Hepatocyte (in vitro differentiated cells): Measurements from ENCODE around the gene ZMIZ1.

Source experiments
- EZH2 ChIP-seq: fragments of 200-600 bp; sonication (generic); IDR thresholded peaks from 2 replicates; pipeline ENCODE4 v1.6.1; 2016; ENCODE audit warnings: antibody characterized with exemption, mild to moderate bottlenecking, borderline replicate concordance
- EZH2phosphoT487 ChIP-seq: fragments of 200-600 bp; sonication (generic); IDR thresholded peaks from one replicate; pipeline ENCODE4 v1.6.1; 2018; ENCODE audit warnings: antibody characterized with exemption, mild to moderate bottlenecking, low read depth, moderate library complexity; ENCODE audit not compliant: unreplicated experiment, severe bottlenecking
- TF ChIP-seq, protein P1 (sequence below): fragments of 200-600 bp; sonication (generic); IDR thresholded peaks from 2 replicates; pipeline ENCODE4 v1.5.1; 2016; ENCODE audit warnings: antibody characterized with exemption, mild to moderate bottlenecking; ENCODE audit not compliant: poor library complexity

DNA sequence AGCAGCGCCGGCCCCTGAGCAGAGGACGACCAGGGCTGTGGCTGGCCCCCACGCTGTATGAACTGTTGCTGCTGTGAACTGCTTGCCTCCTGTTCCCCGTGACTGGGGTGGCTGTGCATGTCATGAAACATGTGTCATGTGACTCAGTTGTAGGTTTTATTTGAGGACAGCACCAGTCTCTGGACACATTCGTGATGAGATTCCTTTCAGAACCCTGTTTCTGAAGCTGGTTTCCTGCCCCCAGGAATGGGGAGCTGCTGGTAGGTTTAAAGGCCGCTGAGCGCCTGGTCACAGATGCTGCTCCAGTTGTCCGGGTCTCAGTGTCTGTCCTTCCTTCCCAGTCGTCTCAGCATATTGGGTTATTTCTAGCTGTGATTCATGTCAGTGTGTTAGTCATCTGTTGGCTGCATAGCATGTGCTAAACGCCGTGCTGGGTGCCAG, 199.4 kb downstream of the ZMIZ1 start:
- TF ChIP-seq, protein P1, sequence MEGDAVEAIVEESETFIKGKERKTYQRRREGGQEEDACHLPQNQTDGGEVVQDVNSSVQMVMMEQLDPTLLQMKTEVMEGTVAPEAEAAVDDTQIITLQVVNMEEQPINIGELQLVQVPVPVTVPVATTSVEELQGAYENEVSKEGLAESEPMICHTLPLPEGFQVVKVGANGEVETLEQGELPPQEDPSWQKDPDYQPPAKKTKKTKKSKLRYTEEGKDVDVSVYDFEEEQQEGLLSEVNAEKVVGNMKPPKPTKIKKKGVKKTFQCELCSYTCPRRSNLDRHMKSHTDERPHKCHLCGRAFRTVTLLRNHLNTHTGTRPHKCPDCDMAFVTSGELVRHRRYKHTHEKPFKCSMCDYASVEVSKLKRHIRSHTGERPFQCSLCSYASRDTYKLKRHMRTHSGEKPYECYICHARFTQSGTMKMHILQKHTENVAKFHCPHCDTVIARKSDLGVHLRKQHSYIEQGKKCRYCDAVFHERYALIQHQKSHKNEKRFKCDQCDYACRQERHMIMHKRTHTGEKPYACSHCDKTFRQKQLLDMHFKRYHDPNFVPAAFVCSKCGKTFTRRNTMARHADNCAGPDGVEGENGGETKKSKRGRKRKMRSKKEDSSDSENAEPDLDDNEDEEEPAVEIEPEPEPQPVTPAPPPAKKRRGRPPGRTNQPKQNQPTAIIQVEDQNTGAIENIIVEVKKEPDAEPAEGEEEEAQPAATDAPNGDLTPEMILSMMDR: no peak
- TF ChIP-seq EZH2 (no peak), EZH2phosphoT487 (no peak)
